Parathyroid adenoma (tissue), 2 donors: ENCODE data around the gene ZNF135.

Experiments used
- H2AFZ ChIP-seq: fragments of 300-600 bp; sonication (generic); one replicate; pipeline ENCODE4 v1.7.0; 2017; ENCODE audit warnings: antibody characterized with exemption, mild to moderate bottlenecking
- H3K27ac ChIP-seq: fragments of 300-600 bp; sonication (generic); one replicate; pipeline ENCODE4 v1.7.0; 2017
- H3K27me3 ChIP-seq: fragments of 300-600 bp; sonication (generic); one replicate; pipeline ENCODE4 v1.7.0; 2017; ENCODE audit warnings: low read length; ENCODE audit not compliant: control insufficient read depth, insufficient read depth
- H3K36me3 ChIP-seq: fragments of 300-600 bp; sonication (generic); one replicate; pipeline ENCODE4 v1.7.0; 2017; ENCODE audit warnings: low read length; ENCODE audit not compliant: control insufficient read depth, insufficient read depth
- H3K4me1 ChIP-seq: fragments of 300-600 bp; sonication (generic); one replicate; pipeline ENCODE4 v1.7.0; 2017; ENCODE audit warnings: control low read depth
- H3K4me2 ChIP-seq: fragments of 300-600 bp; sonication (generic); one replicate; pipeline ENCODE4 v1.7.0; 2017; ENCODE audit warnings: low read length
- H3K4me3 ChIP-seq: fragments of 300-600 bp; sonication (generic); one replicate; pipeline ENCODE4 v1.7.0; 2017; ENCODE audit warnings: low read depth, low read length
- H3K79me2 ChIP-seq: fragments of 300-600 bp; sonication (generic); one replicate; pipeline ENCODE4 v1.7.0; 2017; ENCODE audit warnings: control low read depth
- H3K9ac ChIP-seq: fragments of 300-600 bp; sonication (generic); one replicate; pipeline ENCODE4 v1.7.0; 2017; ENCODE audit warnings: mild to moderate bottlenecking
- H3K9me3 ChIP-seq: fragments of 300-600 bp; sonication (generic); one replicate; pipeline ENCODE4 v1.7.0; 2017; ENCODE audit warnings: low read length; ENCODE audit not compliant: control insufficient read depth
- CTCF ChIP-seq: fragments of 300-600 bp; sonication (generic); IDR thresholded peaks from one replicate; pipeline ENCODE4 v1.7.0; 2017; ENCODE audit warnings: antibody characterized with exemption, mild to moderate bottlenecking
- donor health status: primary hyperparathyroidism.

The ZNF135 gene

GRCh38 chr19:58097781-58098681 is 38.9 kb downstream of the ZNF135 start, which contains the start of gene ZSCAN18:
ZSCAN18 (minus strand) TSS chr19:58098231; CDS start chr19:58090267, 7,964 bp downstream.
- TF ChIP-seq CTCF: peak; percentile 3
- H3K4me1 ChIP-seq: peaks cover 2% of the 10 kb centered on the region
- peak within 1 kb of the TSS; percentile 99 for H3K4me3 ChIP-seq
- peak within 1 kb of the TSS; percentile 89 for H3K4me2 ChIP-seq
- peaks cover 21% of the 10 kb centered on the region for H3K79me2 ChIP-seq
- no peaks in the 10 kb centered on the region for H3K9me3 ChIP-seq
- H3K27me3 ChIP-seq: no peaks in the 10 kb centered on the region
- peak within 1 kb of the TSS; percentile 94 for H2AFZ ChIP-seq
- H3K27ac ChIP-seq: peak within 1 kb of the TSS; percentile 97
- H3K9ac ChIP-seq: peak within 1 kb of the TSS; percentile 97
- no peaks in the 10 kb centered on the region for H3K36me3 ChIP-seq

- peak overlapping the region; percentile 99 for H3K4me3 ChIP-seq
- H3K27ac ChIP-seq: peak overlapping the region; percentile 97
- H3K27me3 ChIP-seq: no peaks in the 10 kb centered on the region
- peaks cover 2% of the 10 kb centered on the region for H3K4me1 ChIP-seq
- H3K9me3 ChIP-seq: no peaks in the 10 kb centered on the region
- peak overlapping the region; percentile 94 for H2AFZ ChIP-seq
- peak overlapping the region; percentile 74 for H3K9ac ChIP-seq
- no peaks in the 10 kb centered on the region for H3K36me3 ChIP-seq
- no peak for TF ChIP-seq CTCF
- H3K4me2 ChIP-seq: peak overlapping the region; percentile 89
- H3K79me2 ChIP-seq: peaks cover 21% of the 10 kb centered on the region
These were observed 39.6 kb downstream of the ZNF135 start for GRCh38 chr19:58098682-58098998.

DNA sequence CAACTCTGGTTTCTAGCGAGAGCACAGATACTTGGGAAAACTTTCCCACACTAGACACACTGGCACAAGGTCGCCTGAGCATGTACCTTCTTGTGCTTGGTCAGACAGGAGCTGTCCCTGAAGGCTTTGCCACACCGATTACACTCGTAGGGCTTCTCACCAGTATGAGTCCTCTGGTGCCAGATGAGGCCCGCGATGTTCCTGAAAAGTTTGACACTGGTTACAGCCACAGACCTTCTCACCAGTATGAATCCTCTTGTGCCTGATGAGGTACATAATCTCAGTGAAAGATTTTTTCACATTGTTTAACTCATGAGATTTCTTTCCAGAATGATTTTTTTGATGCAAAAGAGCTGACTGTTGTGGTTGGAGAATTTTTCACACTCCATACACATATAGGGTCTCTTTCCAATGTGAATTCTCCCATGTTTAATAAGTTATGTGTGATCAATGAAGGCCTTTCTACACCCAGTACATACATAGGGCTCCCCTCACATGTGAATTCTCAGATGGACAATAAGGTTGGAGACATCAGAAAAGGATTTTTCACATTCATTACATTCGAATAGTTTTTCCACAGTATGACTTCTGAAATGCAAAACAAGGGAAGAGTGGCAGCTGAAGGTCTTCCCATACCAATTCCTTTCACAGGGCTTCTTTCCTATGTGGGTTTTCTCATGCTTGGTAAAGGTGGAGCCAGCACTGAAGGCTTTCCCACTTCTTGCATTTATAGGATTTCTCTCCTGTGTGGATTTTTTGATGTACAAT is 48.9 kb downstream of the ZNF135 start:
- H3K4me1 ChIP-seq: no peaks in the 10 kb centered on the region
- no peak overlapping the region for H3K27ac ChIP-seq
- H3K9ac ChIP-seq: no peak overlapping the region
- no peak overlapping the region for H2AFZ ChIP-seq
- no peak overlapping the region for H3K4me3 ChIP-seq
- H3K36me3 ChIP-seq: no peaks in the 10 kb centered on the region
- no peak for TF ChIP-seq CTCF
- H3K27me3 ChIP-seq: no peaks in the 10 kb centered on the region
- H3K4me2 ChIP-seq: no peak overlapping the region
- H3K9me3 ChIP-seq: no peaks in the 10 kb centered on the region
- no peaks in the 10 kb centered on the region for H3K79me2 ChIP-seq

DNA sequence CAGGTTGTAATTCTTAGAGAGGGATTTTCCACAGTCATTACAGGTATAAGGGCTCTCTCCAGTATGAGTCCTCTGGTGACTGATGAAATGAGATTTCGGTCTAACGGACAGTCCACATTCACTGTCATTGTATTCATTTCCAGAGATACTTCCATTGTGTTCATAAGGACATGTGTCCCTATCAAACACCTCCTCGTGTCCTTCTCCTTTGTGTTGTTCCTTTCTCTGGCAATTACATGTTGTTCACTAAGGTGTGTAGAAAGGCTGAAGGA is 49.4 kb downstream of the ZNF135 start:
- Histone ChIP-seq H3K9ac (no peak overlapping the region), H3K9me3 (no peaks in the 10 kb centered on the region), H3K27ac (no peak overlapping the region), H3K4me3 (no peak overlapping the region), H3K4me2 (no peak overlapping the region), H3K79me2 (no peaks in the 10 kb centered on the region), H2AFZ (no peak overlapping the region), H3K36me3 (no peaks in the 10 kb centered on the region), H3K27me3 (no peaks in the 10 kb centered on the region), H3K4me1 (no peaks in the 10 kb centered on the region)
- TF ChIP-seq CTCF: no peak
